ENCODE results near the gene ROCK2. TPM values are rescaled to one million over a fixed set of nuclear protein-coding genes. Genes with fewer than 3 reads are reported as not detected.

Gene ROCK2
- polyA plus RNA-seq, 2 of the 4 experiments (the other 2 are of a cell fraction): 34.0 to 38.7 TPM

DNA sequence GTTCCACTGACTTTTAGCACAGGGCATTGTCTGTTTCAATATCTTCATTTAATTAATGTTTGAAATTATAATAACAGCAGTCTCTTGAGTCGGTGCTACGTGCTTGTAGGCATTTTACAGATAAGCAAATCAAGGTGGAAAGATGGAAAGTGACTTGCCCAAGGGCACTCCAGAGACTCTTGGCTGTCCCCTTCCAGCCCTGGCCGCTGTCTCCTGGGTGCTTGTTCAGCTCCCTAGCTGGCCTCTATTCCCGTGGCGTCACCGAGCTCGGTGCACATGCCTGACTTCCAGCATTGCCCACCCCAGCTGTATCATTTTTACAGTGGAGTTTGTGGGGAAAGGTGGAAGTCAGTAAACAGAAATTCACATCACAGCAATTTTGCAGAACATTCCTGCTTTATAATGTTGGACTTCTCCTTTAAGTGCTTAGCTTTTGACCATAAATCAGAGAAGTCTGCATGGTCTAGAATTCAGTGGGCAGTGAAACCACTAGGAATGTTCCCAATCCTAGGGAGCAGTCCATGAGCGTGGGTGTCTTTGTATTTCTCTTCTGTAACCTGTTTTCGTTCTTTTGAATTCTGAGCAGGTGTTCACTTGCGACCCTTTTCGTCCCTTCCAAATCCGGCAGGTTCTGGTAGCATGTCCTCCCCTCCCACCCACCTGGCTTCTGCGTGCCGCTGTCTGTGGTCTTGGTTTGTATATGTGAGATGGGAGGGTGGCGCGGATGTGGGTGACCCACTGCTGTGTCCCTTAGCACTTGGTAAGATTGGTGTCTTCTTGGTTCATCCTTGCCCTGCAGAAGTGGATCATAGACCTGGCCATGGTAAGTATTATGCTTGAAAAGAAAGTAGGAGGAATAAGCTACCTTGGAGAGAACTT, 180.8 kb downstream of the ROCK2 start:
- no peak overlapping the region for H3K4me2 ChIP-seq
- ChIA-PET CTCF (interaction anchor here (0.8 to 2.3 kb wide), 6 partner anchors 14 to 420 kb away, joined by 3 to 11 read pairs (median 4); partner anchors contain the start of gene ROCK2), POLR2A (interaction anchor here (1.2 kb wide), 1 partner anchor 8 kb away, joined by 5 read pairs; the partner anchor contains the start of gene SLC66A3)
- no peak for ATAC-seq
- no peak overlapping the region for H3K4me3 ChIP-seq
- no peaks in the 10 kb centered on the region for H3K4me1 ChIP-seq
- no peak for TF ChIP-seq RARB (CRISPR knock-in tag; IDR thresholded peaks at IDR 0.05)
- TF ChIP-seq, protein P1, sequence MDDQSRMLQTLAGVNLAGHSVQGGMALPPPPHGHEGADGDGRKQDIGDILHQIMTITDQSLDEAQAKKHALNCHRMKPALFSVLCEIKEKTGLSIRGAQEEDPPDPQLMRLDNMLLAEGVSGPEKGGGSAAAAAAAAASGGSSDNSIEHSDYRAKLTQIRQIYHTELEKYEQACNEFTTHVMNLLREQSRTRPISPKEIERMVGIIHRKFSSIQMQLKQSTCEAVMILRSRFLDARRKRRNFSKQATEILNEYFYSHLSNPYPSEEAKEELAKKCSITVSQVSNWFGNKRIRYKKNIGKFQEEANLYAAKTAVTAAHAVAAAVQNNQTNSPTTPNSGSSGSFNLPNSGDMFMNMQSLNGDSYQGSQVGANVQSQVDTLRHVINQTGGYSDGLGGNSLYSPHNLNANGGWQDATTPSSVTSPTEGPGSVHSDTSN (IDR thresholded peaks at IDR 0.05): no peak
- TF ChIP-seq, protein P2, sequence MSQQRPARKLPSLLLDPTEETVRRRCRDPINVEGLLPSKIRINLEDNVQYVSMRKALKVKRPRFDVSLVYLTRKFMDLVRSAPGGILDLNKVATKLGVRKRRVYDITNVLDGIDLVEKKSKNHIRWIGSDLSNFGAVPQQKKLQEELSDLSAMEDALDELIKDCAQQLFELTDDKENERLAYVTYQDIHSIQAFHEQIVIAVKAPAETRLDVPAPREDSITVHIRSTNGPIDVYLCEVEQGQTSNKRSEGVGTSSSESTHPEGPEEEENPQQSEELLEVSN (IDR thresholded peaks at IDR 0.05; ENCODE audit: borderline replicate concordance, low read depth): no peak
- TF ChIP-seq HDAC2 (IDR thresholded peaks at IDR 0.05): no peak
- no peak for TF ChIP-seq NR3C1 (IDR thresholded peaks at IDR 0.05)
- no peak for TF ChIP-seq FOXS1 (CRISPR knock-in tag; IDR thresholded peaks at IDR 0.05)
- TF ChIP-seq BHLHE40 (IDR thresholded peaks at IDR 0.05; ENCODE audit: low read depth, low read length): no peak
- TF ChIP-seq, protein P3, sequence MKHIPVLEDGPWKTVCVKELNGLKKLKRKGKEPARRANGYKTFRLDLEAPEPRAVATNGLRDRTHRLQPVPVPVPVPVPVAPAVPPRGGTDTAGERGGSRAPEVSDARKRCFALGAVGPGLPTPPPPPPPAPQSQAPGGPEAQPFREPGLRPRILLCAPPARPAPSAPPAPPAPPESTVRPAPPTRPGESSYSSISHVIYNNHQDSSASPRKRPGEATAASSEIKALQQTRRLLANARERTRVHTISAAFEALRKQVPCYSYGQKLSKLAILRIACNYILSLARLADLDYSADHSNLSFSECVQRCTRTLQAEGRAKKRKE (CRISPR knock-in tag; IDR thresholded peaks at IDR 0.05; ENCODE audit: low read depth): no peak
- TF ChIP-seq, protein P4, sequence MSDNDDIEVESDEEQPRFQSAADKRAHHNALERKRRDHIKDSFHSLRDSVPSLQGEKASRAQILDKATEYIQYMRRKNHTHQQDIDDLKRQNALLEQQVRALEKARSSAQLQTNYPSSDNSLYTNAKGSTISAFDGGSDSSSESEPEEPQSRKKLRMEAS (IDR thresholded peaks at IDR 0.05): no peak
- H3K9me3 ChIP-seq: no peaks in the 10 kb centered on the region
- no peak overlapping the region for H3K27ac ChIP-seq
- no peak for DNase-seq (ENCODE audit: low read depth in 1 of 2, low spot score in 1 of 2)
- no peak for FAIRE-seq
- WGBS (ENCODE audit: missing lambda C conversion rate): 88% methylated on average over 16 of the region's 16 CpGs

DNA sequence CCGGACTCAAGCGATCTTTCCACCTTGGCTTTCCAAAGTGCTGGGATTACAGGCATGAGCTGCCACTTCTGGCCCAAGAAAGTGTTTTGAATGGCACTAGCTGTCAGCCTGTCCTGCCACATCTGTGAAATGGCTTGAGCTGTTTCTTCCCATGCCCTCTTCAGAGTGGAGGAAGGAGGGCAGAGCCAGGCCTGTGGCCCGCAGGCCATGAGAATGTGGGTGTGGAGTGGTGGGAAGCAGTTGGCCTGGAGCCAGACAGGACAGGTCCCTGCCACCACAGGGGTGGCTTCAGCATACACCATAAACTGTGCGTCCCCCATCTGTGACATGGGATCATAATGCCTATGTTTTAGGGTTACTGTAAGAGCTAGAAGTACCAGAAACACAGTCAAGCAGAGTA, 182.7 kb downstream of the ROCK2 start:
- DNase-seq (ENCODE audit: low read depth in 1 of 2, low spot score in 1 of 2) (no peak), FAIRE-seq (no peak), ATAC-seq (no peak)
- H3K4me3 ChIP-seq: no peak overlapping the region
- H3K4me1 ChIP-seq: no peaks in the 10 kb centered on the region
- TF ChIP-seq CHD4 (IDR thresholded peaks at IDR 0.05; ENCODE audit: borderline replicate concordance) (no peak), FOSB (CRISPR knock-in tag; IDR thresholded peaks at IDR 0.05) (no peak), CBX8 (IDR thresholded peaks at IDR 0.05) (no peak), RCOR1 (IDR thresholded peaks at IDR 0.05; ENCODE audit: low read depth, low read length) (no peak), EHMT2 (IDR thresholded peaks at IDR 0.05; ENCODE audit: low read depth) (no peak), RFX5 (IDR thresholded peaks at IDR 0.05) (no peak), HDAC2 (IDR thresholded peaks at IDR 0.05) (no peak), ESRRA (IDR thresholded peaks at IDR 0.05; ENCODE audit: borderline replicate concordance, low read length) (no peak), NR3C1 (IDR thresholded peaks at IDR 0.05) (no peak), FOXS1 (CRISPR knock-in tag; IDR thresholded peaks at IDR 0.05) (no peak), NFE2L2 (conservative IDR thresholded peaks at IDR 0.05; ENCODE audit: low read length) (no peak), CEBPB (IDR thresholded peaks at IDR 0.05) (no peak), EP300 (IDR thresholded peaks at IDR 0.05) (no peak), RAD21 (conservative IDR thresholded peaks at IDR 0.05 in 1 of 2, IDR thresholded peaks at IDR 0.05 in 1 of 2) (no peak)
- TF ChIP-seq, protein P5, sequence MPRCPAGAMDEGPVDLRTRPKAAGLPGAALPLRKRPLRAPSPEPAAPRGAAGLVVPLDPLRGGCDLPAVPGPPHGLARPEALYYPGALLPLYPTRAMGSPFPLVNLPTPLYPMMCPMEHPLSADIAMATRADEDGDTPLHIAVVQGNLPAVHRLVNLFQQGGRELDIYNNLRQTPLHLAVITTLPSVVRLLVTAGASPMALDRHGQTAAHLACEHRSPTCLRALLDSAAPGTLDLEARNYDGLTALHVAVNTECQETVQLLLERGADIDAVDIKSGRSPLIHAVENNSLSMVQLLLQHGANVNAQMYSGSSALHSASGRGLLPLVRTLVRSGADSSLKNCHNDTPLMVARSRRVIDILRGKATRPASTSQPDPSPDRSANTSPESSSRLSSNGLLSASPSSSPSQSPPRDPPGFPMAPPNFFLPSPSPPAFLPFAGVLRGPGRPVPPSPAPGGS (IDR thresholded peaks at IDR 0.05): no peak
- TF ChIP-seq, protein P6, sequence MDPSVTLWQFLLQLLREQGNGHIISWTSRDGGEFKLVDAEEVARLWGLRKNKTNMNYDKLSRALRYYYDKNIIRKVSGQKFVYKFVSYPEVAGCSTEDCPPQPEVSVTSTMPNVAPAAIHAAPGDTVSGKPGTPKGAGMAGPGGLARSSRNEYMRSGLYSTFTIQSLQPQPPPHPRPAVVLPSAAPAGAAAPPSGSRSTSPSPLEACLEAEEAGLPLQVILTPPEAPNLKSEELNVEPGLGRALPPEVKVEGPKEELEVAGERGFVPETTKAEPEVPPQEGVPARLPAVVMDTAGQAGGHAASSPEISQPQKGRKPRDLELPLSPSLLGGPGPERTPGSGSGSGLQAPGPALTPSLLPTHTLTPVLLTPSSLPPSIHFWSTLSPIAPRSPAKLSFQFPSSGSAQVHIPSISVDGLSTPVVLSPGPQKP (IDR thresholded peaks at IDR 0.05; ENCODE audit: low read depth, low read length): no peak
- POLR2A ChIA-PET: no interaction called here
- no peak overlapping the region for H3K4me2 ChIP-seq
- WGBS (ENCODE audit: missing lambda C conversion rate): 97% methylated on average over 4 of the region's 4 CpGs
- no peaks in the 10 kb centered on the region for H3K9me3 ChIP-seq
- CTCF ChIA-PET: interaction anchor here (0.7 to 1.8 kb wide), 7 partner anchors 10 to 421 kb away, joined by 3 to 14 read pairs (median 4); a partner anchor contains a TSS
- no peak overlapping the region for H3K27ac ChIP-seq
